ENCODE results near the gene CTIF.

DNA sequence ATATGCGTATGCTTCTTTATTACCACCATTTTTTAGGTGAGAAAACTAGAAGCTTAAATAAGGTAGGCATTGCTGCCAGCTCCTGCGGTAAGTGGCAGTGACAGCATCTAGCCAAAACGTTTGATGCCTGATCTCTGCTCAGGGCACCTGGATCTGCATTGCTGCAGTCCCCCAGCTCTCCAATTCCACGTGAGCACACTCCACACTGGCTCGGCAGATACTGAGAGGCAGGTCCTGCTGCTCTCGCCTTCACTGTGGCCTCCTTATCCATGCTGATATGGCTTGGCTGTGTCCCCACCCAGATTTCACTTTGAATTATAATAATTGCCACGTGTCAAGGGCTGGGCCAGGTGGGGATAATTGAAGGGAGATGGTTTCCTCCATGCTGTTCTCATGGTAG lies 160.9 kb downstream of the CTIF start:
- TF ChIP-seq, protein P1, sequence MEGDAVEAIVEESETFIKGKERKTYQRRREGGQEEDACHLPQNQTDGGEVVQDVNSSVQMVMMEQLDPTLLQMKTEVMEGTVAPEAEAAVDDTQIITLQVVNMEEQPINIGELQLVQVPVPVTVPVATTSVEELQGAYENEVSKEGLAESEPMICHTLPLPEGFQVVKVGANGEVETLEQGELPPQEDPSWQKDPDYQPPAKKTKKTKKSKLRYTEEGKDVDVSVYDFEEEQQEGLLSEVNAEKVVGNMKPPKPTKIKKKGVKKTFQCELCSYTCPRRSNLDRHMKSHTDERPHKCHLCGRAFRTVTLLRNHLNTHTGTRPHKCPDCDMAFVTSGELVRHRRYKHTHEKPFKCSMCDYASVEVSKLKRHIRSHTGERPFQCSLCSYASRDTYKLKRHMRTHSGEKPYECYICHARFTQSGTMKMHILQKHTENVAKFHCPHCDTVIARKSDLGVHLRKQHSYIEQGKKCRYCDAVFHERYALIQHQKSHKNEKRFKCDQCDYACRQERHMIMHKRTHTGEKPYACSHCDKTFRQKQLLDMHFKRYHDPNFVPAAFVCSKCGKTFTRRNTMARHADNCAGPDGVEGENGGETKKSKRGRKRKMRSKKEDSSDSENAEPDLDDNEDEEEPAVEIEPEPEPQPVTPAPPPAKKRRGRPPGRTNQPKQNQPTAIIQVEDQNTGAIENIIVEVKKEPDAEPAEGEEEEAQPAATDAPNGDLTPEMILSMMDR (IDR thresholded peaks at IDR 0.05), result no peak
- no peak for TF ChIP-seq POLR2A (IDR thresholded peaks at IDR 0.05)
